Suprapubic skin (tissue), 4 donors: ENCODE measurements around the gene SPAG7.

ENCODE experiments used
- CTCF ChIP-seq, 2 donors: fragments of 200-600 bp in 1 of 2; fragments of 450-650 bp in 1 of 2; sonication (generic) in 1 of 2; IDR thresholded peaks; one replicate each; pipeline ENCODE4 v1.5.1; 2016 to 2019; ENCODE audit warnings: antibody characterized with exemption in 2 of 2, mild to moderate bottlenecking in 1 of 2, moderate library complexity in 1 of 2
- EP300 ChIP-seq: sonication (generic); formaldehyde crosslinking; IDR thresholded peaks from one replicate; pipeline ENCODE4 v1.6.1; 2017; ENCODE audit warnings: antibody characterized with exemption
- POLR2A ChIP-seq, 2 donors: fragments of 450-650 bp; IDR thresholded peaks; one replicate each; pipeline ENCODE4 v1.6.1; 2017; ENCODE audit warnings: antibody characterized with exemption in 2 of 2, mild to moderate bottlenecking in 2 of 2, moderate library complexity in 2 of 2
- POLR2AphosphoS5 ChIP-seq, 3 donors: sonication (generic); formaldehyde crosslinking; IDR thresholded peaks; one replicate each; pipeline ENCODE4 v1.6.1; 2017; ENCODE audit warnings: antibody characterized with exemption in 3 of 3

- no peak for TF ChIP-seq CTCF (IDR thresholded peaks at IDR 0.05)
- TF ChIP-seq POLR2AphosphoS5 (IDR thresholded peaks at IDR 0.05) = no peak
- no peak for TF ChIP-seq POLR2A (IDR thresholded peaks at IDR 0.05)
- TF ChIP-seq EP300 = no peak
Observed at GRCh38 chr17:4974115-4974670, 6.6 kb upstream of the SPAG7 start.
